Measurements from ENCODE around the gene SPOCK1. TPM values are rescaled to one million over a fixed set of nuclear protein-coding genes. Genes with fewer than 3 reads are reported as not detected.
"Not testable (repeated sequence)": the region's sequence is repeated elsewhere in the genome, so short reads cannot be mapped to it uniquely, and the experiment has no call there.

Gene SPOCK1
- total RNA-seq, 1 experiment from 2014 or later: 4.0 TPM

GRCh38 chr5:136979131-136979530, 520.0 kb downstream of the SPOCK1 start:
- no TSS peak for BruUV-seq (replicated peaks)
- Histone ChIP-seq H3K4me3 (ENCODE audit: low read depth, low read length, poor library complexity, severe bottlenecking) (no peak overlapping the region), H3K4me1 (ENCODE audit: insufficient read depth, low read length, poor library complexity, severe bottlenecking) (no peaks in the 10 kb centered on the region), H3K36me3 (ENCODE audit: insufficient read depth, low read length, poor library complexity, severe bottlenecking) (no peaks in the 10 kb centered on the region), H3K27me3 (replicated peaks; ENCODE audit: insufficient read depth, low read depth, low read length, poor library complexity) (peaks cover 55% of the 10 kb centered on the region), H3K9me3 (ENCODE audit: low read depth, low read length, poor library complexity, severe bottlenecking) (no peaks in the 10 kb centered on the region), H3K27ac (ENCODE audit: low read depth, low read length, poor library complexity, severe bottlenecking) (no peak overlapping the region)
- no peak for TF ChIP-seq EZH2 (IDR thresholded peaks at IDR 0.05; ENCODE audit: borderline replicate concordance, low read depth, low read length, poor library complexity, severe bottlenecking)
- TF ChIP-seq, protein P1, sequence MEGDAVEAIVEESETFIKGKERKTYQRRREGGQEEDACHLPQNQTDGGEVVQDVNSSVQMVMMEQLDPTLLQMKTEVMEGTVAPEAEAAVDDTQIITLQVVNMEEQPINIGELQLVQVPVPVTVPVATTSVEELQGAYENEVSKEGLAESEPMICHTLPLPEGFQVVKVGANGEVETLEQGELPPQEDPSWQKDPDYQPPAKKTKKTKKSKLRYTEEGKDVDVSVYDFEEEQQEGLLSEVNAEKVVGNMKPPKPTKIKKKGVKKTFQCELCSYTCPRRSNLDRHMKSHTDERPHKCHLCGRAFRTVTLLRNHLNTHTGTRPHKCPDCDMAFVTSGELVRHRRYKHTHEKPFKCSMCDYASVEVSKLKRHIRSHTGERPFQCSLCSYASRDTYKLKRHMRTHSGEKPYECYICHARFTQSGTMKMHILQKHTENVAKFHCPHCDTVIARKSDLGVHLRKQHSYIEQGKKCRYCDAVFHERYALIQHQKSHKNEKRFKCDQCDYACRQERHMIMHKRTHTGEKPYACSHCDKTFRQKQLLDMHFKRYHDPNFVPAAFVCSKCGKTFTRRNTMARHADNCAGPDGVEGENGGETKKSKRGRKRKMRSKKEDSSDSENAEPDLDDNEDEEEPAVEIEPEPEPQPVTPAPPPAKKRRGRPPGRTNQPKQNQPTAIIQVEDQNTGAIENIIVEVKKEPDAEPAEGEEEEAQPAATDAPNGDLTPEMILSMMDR (conservative IDR thresholded peaks at IDR 0.05; ENCODE audit: low read depth, low read length): no peak
- no peak for DNase-seq (ENCODE audit: low spot score)
- intact Hi-C loops (cut with micrococcal nuclease; ENCODE audit: unreplicated experiment): no loop called here
- CTCF ChIA-PET: no interaction called here
- POLR2A ChIA-PET (ENCODE audit: low non-redundant PET): no interaction called here

GRCh38 chr5:136963504-136963903, 535.6 kb downstream of the SPOCK1 start:
- H3K27me3 ChIP-seq (replicated peaks; ENCODE audit: insufficient read depth, low read depth, low read length, poor library complexity): peaks cover 9% of the 10 kb centered on the region
- H3K4me3 ChIP-seq (ENCODE audit: low read depth, low read length, poor library complexity, severe bottlenecking): no peak overlapping the region
- no peaks in the 10 kb centered on the region for H3K36me3 ChIP-seq (ENCODE audit: insufficient read depth, low read length, poor library complexity, severe bottlenecking)
- H3K9me3 ChIP-seq (ENCODE audit: low read depth, low read length, poor library complexity, severe bottlenecking): no peaks in the 10 kb centered on the region
- no peak overlapping the region for H3K27ac ChIP-seq (ENCODE audit: low read depth, low read length, poor library complexity, severe bottlenecking)
- ChIA-PET CTCF (no interaction called here), POLR2A (ENCODE audit: low non-redundant PET) (no interaction called here)
- intact Hi-C loops (cut with micrococcal nuclease; ENCODE audit: unreplicated experiment): no loop called here
- TF ChIP-seq, protein P1 (conservative IDR thresholded peaks at IDR 0.05; ENCODE audit: low read depth, low read length): no peak
- TF ChIP-seq EZH2 (IDR thresholded peaks at IDR 0.05; ENCODE audit: borderline replicate concordance, low read depth, low read length, poor library complexity, severe bottlenecking): no peak
- DNase-seq (ENCODE audit: low spot score): no peak
- BruUV-seq (replicated peaks): no TSS peak
- no peaks in the 10 kb centered on the region for H3K4me1 ChIP-seq (ENCODE audit: insufficient read depth, low read length, poor library complexity, severe bottlenecking)

DNA sequence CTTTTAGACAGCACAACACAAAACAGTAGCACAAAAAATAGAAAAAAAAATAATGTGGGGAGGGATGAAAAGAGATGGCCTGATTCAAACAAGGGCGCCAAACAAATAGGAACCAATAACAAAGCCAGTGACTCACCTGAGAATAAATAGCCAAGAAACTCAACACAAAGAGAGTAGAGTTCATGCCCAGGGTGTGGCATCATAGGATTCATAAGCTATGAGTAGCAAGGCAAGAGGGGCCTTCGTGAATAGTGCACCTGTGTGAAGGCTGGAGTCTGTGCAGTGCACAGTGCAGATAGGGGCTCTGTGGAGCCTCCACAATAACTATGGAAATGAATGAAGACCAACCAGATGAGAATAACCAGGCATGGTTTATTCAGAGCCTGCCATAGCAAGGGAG, 541.7 kb downstream of the SPOCK1 start:
- peaks cover 3% of the 10 kb centered on the region for H3K27me3 ChIP-seq (replicated peaks; ENCODE audit: insufficient read depth, low read depth, low read length, poor library complexity)
- ChIA-PET CTCF (no interaction called here), POLR2A (ENCODE audit: low non-redundant PET) (no interaction called here)
- H3K27ac ChIP-seq (ENCODE audit: low read depth, low read length, poor library complexity, severe bottlenecking): no peak overlapping the region
- no peaks in the 10 kb centered on the region for H3K36me3 ChIP-seq (ENCODE audit: insufficient read depth, low read length, poor library complexity, severe bottlenecking)
- intact Hi-C loops (cut with micrococcal nuclease; ENCODE audit: unreplicated experiment): no loop called here
- BruUV-seq (replicated peaks): no TSS peak
- no peaks in the 10 kb centered on the region for H3K9me3 ChIP-seq (ENCODE audit: low read depth, low read length, poor library complexity, severe bottlenecking)
- no peaks in the 10 kb centered on the region for H3K4me1 ChIP-seq (ENCODE audit: insufficient read depth, low read length, poor library complexity, severe bottlenecking)
- no peak for TF ChIP-seq EZH2 (IDR thresholded peaks at IDR 0.05; ENCODE audit: borderline replicate concordance, low read depth, low read length, poor library complexity, severe bottlenecking)
- TF ChIP-seq, protein P1 (conservative IDR thresholded peaks at IDR 0.05; ENCODE audit: low read depth, low read length): no peak
- H3K4me3 ChIP-seq (ENCODE audit: low read depth, low read length, poor library complexity, severe bottlenecking): no peak overlapping the region
- no peak for DNase-seq (ENCODE audit: low spot score)

- H3K36me3 ChIP-seq (ENCODE audit: insufficient read depth, low read length, poor library complexity, severe bottlenecking); CTCF ChIA-PET; H3K27me3 ChIP-seq (replicated peaks; ENCODE audit: insufficient read depth, low read depth, low read length, poor library complexity); H3K27ac ChIP-seq (ENCODE audit: low read depth, low read length, poor library complexity, severe bottlenecking); DNase-seq (ENCODE audit: low spot score); H3K4me3 ChIP-seq (ENCODE audit: low read depth, low read length, poor library complexity, severe bottlenecking); H3K4me1 ChIP-seq (ENCODE audit: insufficient read depth, low read length, poor library complexity, severe bottlenecking); BruUV-seq (replicated peaks); H3K9me3 ChIP-seq (ENCODE audit: low read depth, low read length, poor library complexity, severe bottlenecking); intact Hi-C loops (cut with micrococcal nuclease; ENCODE audit: unreplicated experiment); POLR2A ChIA-PET (ENCODE audit: low non-redundant PET): not testable (repeated sequence)
Observed at GRCh38 chr5:136954142-136954541, 545.0 kb downstream of the SPOCK1 start.

DNA sequence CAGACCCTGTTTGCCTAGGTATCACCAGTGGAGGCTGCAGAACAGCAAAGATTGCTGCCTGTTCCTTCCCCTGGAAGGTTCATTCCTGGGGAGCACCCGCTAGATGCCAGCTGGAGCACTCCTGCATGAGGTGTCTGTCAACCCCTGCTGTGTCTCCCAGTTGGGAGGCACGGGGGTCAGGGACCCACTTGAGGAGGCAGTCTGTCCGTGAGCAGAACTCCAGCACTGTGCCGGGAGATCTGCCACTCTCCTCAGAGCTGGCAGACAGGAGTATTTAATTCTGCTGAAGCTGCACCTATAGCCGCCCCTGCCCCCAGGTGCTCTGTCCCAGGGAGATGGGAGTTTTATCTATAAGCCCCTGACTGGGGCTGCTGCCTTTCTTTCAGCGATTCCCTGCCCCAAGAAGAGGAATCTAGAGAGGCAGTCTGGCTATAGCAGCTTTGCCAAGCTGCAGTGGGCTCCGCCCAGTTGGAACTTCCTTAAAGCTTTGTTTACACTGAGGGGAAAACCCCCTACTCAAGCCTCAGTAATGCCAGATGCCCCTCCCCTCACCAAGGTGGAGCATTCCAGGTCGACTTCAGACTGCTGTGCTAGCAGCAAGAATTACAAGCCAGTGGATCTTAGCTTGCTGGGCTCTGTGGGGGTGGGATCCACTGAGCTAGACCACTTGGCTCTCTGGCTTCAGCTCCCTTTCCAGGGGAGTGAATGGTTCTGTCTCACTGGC, 545.6 kb downstream of the SPOCK1 start:
- H3K9me3 ChIP-seq (ENCODE audit: low read depth, low read length, poor library complexity, severe bottlenecking); DNase-seq (ENCODE audit: low spot score); BruUV-seq (replicated peaks): not testable (repeated sequence)

More for the DNA sequence above, 545.6 kb downstream of the SPOCK1 start:
- H3K4me1 ChIP-seq (ENCODE audit: insufficient read depth, low read length, poor library complexity, severe bottlenecking); intact Hi-C loops (cut with micrococcal nuclease; ENCODE audit: unreplicated experiment); H3K27me3 ChIP-seq (replicated peaks; ENCODE audit: insufficient read depth, low read depth, low read length, poor library complexity); CTCF ChIA-PET; H3K36me3 ChIP-seq (ENCODE audit: insufficient read depth, low read length, poor library complexity, severe bottlenecking); H3K27ac ChIP-seq (ENCODE audit: low read depth, low read length, poor library complexity, severe bottlenecking); POLR2A ChIA-PET (ENCODE audit: low non-redundant PET); H3K4me3 ChIP-seq (ENCODE audit: low read depth, low read length, poor library complexity, severe bottlenecking): not testable (repeated sequence)

Data from A673 (cell line).